Heart left ventricle (tissue), 16 donors: ENCODE measurements around the gene NBAS. TPM values are rescaled to one million over a fixed set of nuclear protein-coding genes. Genes with fewer than 3 reads are reported as not detected.

Experiments used
- ATAC-seq, 4 donors: fragments of 200-7000 bp; cut with Tn5 transposase; one replicate each; pipeline ENCODE4 v1.9.1; 2020 to 2022; ENCODE audit warnings: moderate library complexity in 4 of 4, mild to moderate bottlenecking in 3 of 4, moderate number of reproducible peaks in 1 of 4
- DNase-seq, 5 donors: peaks; one replicate each; pipeline ENCODE4 v3.0.0-alpha.2; 2020
- H3K27ac ChIP-seq, 12 donors: fragments of 200-600 bp; sonication (generic) in 4 of 12; one replicate each; pipeline versions ENCODE4 v1.5.0 to v1.8.0; 2016 to 2022; ENCODE audit warnings: mild to moderate bottlenecking in 2 of 12
- H3K27me3 ChIP-seq, 9 donors: fragments of 200-600 bp; sonication (generic) in 2 of 9; one replicate each; pipeline versions ENCODE4 v1.5.1 to v1.8.0; 2016 to 2022; ENCODE audit warnings: mild to moderate bottlenecking in 3 of 9
- H3K36me3 ChIP-seq, 9 donors: fragments of 200-600 bp; sonication (generic) in 2 of 9; one replicate each; pipeline versions ENCODE4 v1.5.0 to v1.8.0; 2018 to 2022; ENCODE audit warnings: mild to moderate bottlenecking in 2 of 9
- H3K4me1 ChIP-seq, 12 donors: fragments of 200-600 bp; sonication (generic) in 4 of 12; one replicate each; pipeline versions ENCODE4 v1.5.0 to v1.8.0; 2016 to 2022; ENCODE audit warnings: mild to moderate bottlenecking in 3 of 12
- H3K4me3 ChIP-seq, 12 donors: fragments of 200-600 bp; sonication (generic) in 4 of 12; one replicate each; pipeline versions ENCODE4 v1.5.0 to v1.8.0; 2017 to 2022; ENCODE audit warnings: mild to moderate bottlenecking in 9 of 12, moderate library complexity in 4 of 12
- H3K9me3 ChIP-seq, 12 donors: fragments of 200-600 bp; sonication (generic) in 4 of 12; one replicate each; pipeline versions ENCODE4 v1.5.0 to v1.8.0; 2016 to 2022; ENCODE audit warnings: mild to moderate bottlenecking in 1 of 12
- CTCF ChIP-seq, 12 donors: fragments of 200-600 bp; sonication (generic) in 4 of 12; IDR thresholded peaks; one replicate each; pipeline versions ENCODE4 v1.5.0 to v1.8.0; 2018 to 2022; ENCODE audit warnings: antibody characterized with exemption in 12 of 12, mild to moderate bottlenecking in 5 of 12
- POLR2A ChIP-seq, 2 donors: fragments of 450-650 bp; IDR thresholded peaks; one replicate each; pipeline ENCODE4 v1.6.1; 2017; ENCODE audit warnings: antibody characterized with exemption in 2 of 2, mild to moderate bottlenecking in 2 of 2, moderate library complexity in 2 of 2
- WGBS, 4 donors: extraction: QIAGEN DNeasy Blood & Tissue Kit in 2 of 4; methylation state at CpG; one replicate each; pipeline versions ENCODE4 v1.1.5 to v1.1.7; 2013 to 2018; 5-methylcytosine and 5-hydroxymethylcytosine counted together
- intact Hi-C, 10 donors: fragments of 100-400 bp; cut with DNase I; formaldehyde crosslinking; loops; one replicate each; pipeline versions ENCODE4 v1.11.1 to v1.14.2; 2022
- polyA plus RNA-seq, 2 donors: library from polyadenylated mRNA; stranded (reverse); fragments of 200-250 nt; gene quantifications; one replicate each; pipeline ENCODE4 v1.2.3, GENCODE V29; 2013
- total RNA-seq, 9 donors: library from RNA; depleted of rRNA in 2 of 9; stranded (reverse); fragments of >200 nt in 2 of 9; fragmentation: NEBNext Ultra II Directional in 3 of 9; extraction: Animal tissue kit (Norgen Biotek cat#: 25700) in 3 of 9; gene quantifications; one replicate each; pipeline versions ENCODE4 v1.1.0 to v1.2.4, GENCODE V29; 2016 to 2023
- donor health status: ischemic (EF 13 %, LVEDD 7.1; RV severe dilation, severe dysfunction).
- donor health status: healthy with polysubstance abuse.
- donor health status: DM: no; HTN: yes; CAD: no.
- donor health status: DM: no; HTN: no; CAD: no.
- donor health status: ischemic (EF 25% LVEDD 6.9; RV normal size, moderate dysfunction).
- donor health status: ischemic (EF 25% LVEDD 5.7; RV mildly dilated, moderate dysfunction).
- donor health status: healthy.
- donor health status: DM: yes; HTN: yes; CAD: no.
- donor health status: ischemic (EF 35%, LVEDD 5.7; RV mildly dilated, moderate dysfunction).
- donor health status: nonischemic (EF 11% LVEDD 7.7; RV severe dilation, severe dysfunction).
- donor health status: DM: yes; HTN: yes; CAD: no.
- donor health status: PGD.
- donor health status: ischemic (EF 29% LVEDD 5.4; RV normal size, mild dysfunction).
- donor health status: nonischemic (EF 23%, LVEDD 6.1; RV moderate dilation, normal function).

NBAS gene
- total and polyA plus RNA-seq, 11 donors = 23.1 to 63.0 (median 50.5) TPM

- no peak for TF ChIP-seq POLR2A (IDR thresholded peaks at IDR 0.05)
- no peak for TF ChIP-seq CTCF (IDR thresholded peaks at IDR 0.05)
- intact Hi-C loops = no loop called here
- no peaks in the 10 kb centered on the region for H3K9me3 ChIP-seq
- ATAC-seq (no peak), DNase-seq (no peak)
- no peaks in the 10 kb centered on the region for H3K27me3 ChIP-seq
- no peak overlapping the region for H3K27ac ChIP-seq
- no peak overlapping the region for H3K4me3 ChIP-seq
- H3K4me1 ChIP-seq = peaks cover 0 to under 1% (median 0%) of the 10 kb centered on the region in 12 donors
- 69 to 82% (median 70%) methylated on average over 5 to 6 of the region's 6 CpGs for WGBS, 4 donors
- no peaks in the 10 kb centered on the region for H3K36me3 ChIP-seq
These were observed 413.5 kb downstream of the NBAS start for GRCh38 chr2:15147591-15147990.

DNA sequence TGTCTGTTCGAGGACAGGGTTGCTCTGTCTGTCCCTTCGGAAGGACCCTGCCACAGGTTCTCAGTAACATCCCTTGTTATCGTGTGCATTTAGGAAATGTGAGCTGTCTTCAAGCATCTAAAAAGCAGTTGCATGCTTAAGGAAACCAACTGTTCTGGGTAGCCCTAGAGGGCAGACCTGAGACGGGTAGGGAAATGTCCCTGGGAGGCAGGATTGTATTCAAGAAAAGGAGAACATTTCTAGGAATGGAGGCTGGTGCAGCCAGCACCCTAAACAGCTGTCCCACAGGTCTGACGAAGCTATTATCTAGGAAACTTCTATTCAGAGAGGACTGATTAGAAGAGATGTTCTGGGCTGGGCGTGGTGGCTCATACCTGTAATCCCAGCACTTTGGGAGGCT lies 414.2 kb downstream of the NBAS start:
- no peaks in the 10 kb centered on the region for H3K9me3 ChIP-seq
- ATAC-seq = no peak
- 83 to 87% (median 84%) methylated on average over 6 of the region's 6 CpGs for WGBS, 4 donors
- H3K27ac ChIP-seq = no peak overlapping the region
- peaks cover 0 to 7% (median 0%) of the 10 kb centered on the region in 12 donors for H3K4me1 ChIP-seq
- no peak for TF ChIP-seq CTCF (IDR thresholded peaks at IDR 0.05)
- TF ChIP-seq POLR2A (IDR thresholded peaks at IDR 0.05) = no peak
- H3K4me3 ChIP-seq = no peak overlapping the region
- no peaks in the 10 kb centered on the region for H3K27me3 ChIP-seq
- intact Hi-C loops = no loop called here
- no peak for DNase-seq
- no peaks in the 10 kb centered on the region for H3K36me3 ChIP-seq

GRCh38 chr2:15145919-15146318 lies 415.2 kb downstream of the NBAS start:
- DNase-seq = no peak
- ATAC-seq = no peak
- no peak for TF ChIP-seq CTCF (IDR thresholded peaks at IDR 0.05)
- no peak for TF ChIP-seq POLR2A (IDR thresholded peaks at IDR 0.05)
- no peaks in the 10 kb centered on the region for H3K27me3 ChIP-seq
- WGBS, 4 donors = 78 to 97% (median 95%) methylated on average over 3 of the region's 3 CpGs
- no peaks in the 10 kb centered on the region for H3K36me3 ChIP-seq
- H3K4me3 ChIP-seq = no peak overlapping the region
- H3K4me1 ChIP-seq = peaks cover 0 to 7% (median 0%) of the 10 kb centered on the region in 12 donors
- intact Hi-C loops = no loop called here
- no peaks in the 10 kb centered on the region for H3K9me3 ChIP-seq
- no peak overlapping the region for H3K27ac ChIP-seq

GRCh38 chr2:15145046-15145817 lies 415.9 kb downstream of the NBAS start:
- ATAC-seq = no peak
- peaks cover 0 to 4% (median 0%) of the 10 kb centered on the region in 12 donors for H3K9me3 ChIP-seq
- no peaks in the 10 kb centered on the region for H3K36me3 ChIP-seq
- 85 to 96% (median 92%) methylated on average over 5 of the region's 5 CpGs for WGBS, 4 donors
- no peak overlapping the region for H3K4me3 ChIP-seq
- no peaks in the 10 kb centered on the region for H3K27me3 ChIP-seq
- intact Hi-C loops = no loop called here
- peaks cover 0 to 7% (median 0%) of the 10 kb centered on the region in 12 donors for H3K4me1 ChIP-seq
- H3K27ac ChIP-seq = no peak overlapping the region
- DNase-seq = no peak
- TF ChIP-seq POLR2A (IDR thresholded peaks at IDR 0.05) (no peak), CTCF (IDR thresholded peaks at IDR 0.05) (no peak)
